Endothelial cell of umbilical vein (primary cell): ENCODE measurements around the gene OLIG1. TPM values are rescaled to one million over a fixed set of nuclear protein-coding genes. Genes with fewer than 3 reads are reported as not detected.

Experiments used
- BruUV-seq: library from RNA; stranded (reverse); fragments of 400-500 nt; replicated peaks from 2 replicates; lab custom pipeline; 2021; lab: Mats Ljungman, UMichigan
- CTCF ChIA-PET: fragments of 300-600, 350-600 bp; sonication (Branson Sonifier 250); formaldehyde crosslinking; loops from one replicate; lab custom pipeline; 2021; ENCODE audit warnings: antibody characterized with exemption, inconsistent platforms; lab: Charles Lee
- POLR2A ChIA-PET: fragments of 300-600, 350-600 bp; sonication (Branson Sonifier 250); formaldehyde crosslinking; loops from one replicate; lab custom pipeline; 2021; ENCODE audit warnings: antibody characterized with exemption, inconsistent platforms; lab: Charles Lee
- DNase-seq: peaks from one replicate; pipeline ENCODE4 v3.0.0-alpha.2; 2011; ENCODE audit warnings: low read depth, low spot score
- FAIRE-seq: peaks from 2 replicates; lab custom pipeline; 2011; peaks lifted over from hg19 to GRCh38; lab: Jason Lieb, UNC
- H2AFZ ChIP-seq: 2 replicates; pipeline ENCODE4 v1.6.0; 2012; ENCODE audit warnings: low read depth, low read length, control low read depth, inconsistent platforms
- H3K27ac ChIP-seq: 2 replicates; pipeline ENCODE4 v1.5.1; 2011; ENCODE audit warnings: low read depth, mild to moderate bottlenecking, control low read depth, low read length, moderate library complexity; ENCODE audit not compliant: insufficient read depth
- H3K27me3 ChIP-seq, 2 experiments: 2 replicates each; pipeline versions ENCODE4 v1.6.0 to v1.6.1; 2011; ENCODE audit warnings: low read length in 2 of 2, mixed read lengths in 1 of 2; ENCODE audit not compliant: control insufficient read depth in 2 of 2, insufficient read depth in 2 of 2
- H3K36me3 ChIP-seq, 2 experiments: 2 replicates in 1 of 2; 3 replicates in 1 of 2; pipeline ENCODE4 v1.5.1; 2011; ENCODE audit warnings: low read length in 2 of 2, mild to moderate bottlenecking in 1 of 2, moderate library complexity in 1 of 2; ENCODE audit not compliant: control insufficient read depth in 2 of 2, insufficient read depth in 2 of 2; ENCODE audit errors: extremely low read depth in 1 of 2
- H3K4me1 ChIP-seq: 3 replicates; pipeline ENCODE4 v1.5.1; 2011; ENCODE audit warnings: mild to moderate bottlenecking, low read length; ENCODE audit not compliant: control insufficient read depth, insufficient read depth; ENCODE audit errors: extremely low read depth
- H3K4me2 ChIP-seq: 2 replicates; pipeline ENCODE4 v1.6.1; 2011; ENCODE audit warnings: low read length, control low read depth, mixed read lengths; ENCODE audit not compliant: insufficient read depth
- H3K4me3 ChIP-seq, 3 experiments: fragments of 200-600 bp in 1 of 3; sonication (generic), shearing (Covaris generic) in 1 of 3; replicated peaks in 1 of 3; 2 replicates each; pipeline ENCODE4 v1.5.1; 2011 to 2016; ENCODE audit warnings: control low read depth in 3 of 3, low read length in 3 of 3, mild to moderate bottlenecking in 2 of 3, inconsistent platforms in 1 of 3, low read depth in 1 of 3, moderate library complexity in 1 of 3; ENCODE audit not compliant: insufficient read depth in 1 of 3
- H3K79me2 ChIP-seq: 2 replicates; pipeline ENCODE4 v1.6.0; 2012; ENCODE audit warnings: low read length, inconsistent platforms; ENCODE audit not compliant: control insufficient read depth, insufficient read depth
- H3K9ac ChIP-seq: replicated peaks from 2 replicates; pipeline ENCODE3; 2011; ENCODE audit warnings: low read length, control low read depth; ENCODE audit not compliant: insufficient read depth; ENCODE audit errors: extremely low read depth
- H3K9me1 ChIP-seq: replicated peaks from 3 replicates; pipeline ENCODE4 v1.6.0; 2011; ENCODE audit warnings: mild to moderate bottlenecking, low read length; ENCODE audit not compliant: control insufficient read depth, insufficient read depth; ENCODE audit errors: extremely low read depth
- H3K9me3 ChIP-seq: replicated peaks from 2 replicates; pipeline ENCODE4 v1.5.1; 2012; ENCODE audit warnings: low read length, inconsistent platforms; ENCODE audit not compliant: control insufficient read depth, insufficient read depth
- H4K20me1 ChIP-seq: replicated peaks from 2 replicates; pipeline ENCODE3; 2011; ENCODE audit warnings: mild to moderate bottlenecking, low read length; ENCODE audit not compliant: control insufficient read depth, insufficient read depth; ENCODE audit errors: extremely low read depth
- CTCF ChIP-seq, 2 donors: IDR thresholded peaks; 1 replicate in 1 of 2; 2 replicates in 1 of 2; pipeline ENCODE4 v1.5.1; 2011; ENCODE audit warnings: low read length in 2 of 2, mild to moderate bottlenecking in 2 of 2, moderate library complexity in 2 of 2, control low read depth in 1 of 2, inconsistent platforms in 1 of 2, low read depth in 1 of 2; ENCODE audit not compliant: insufficient read depth in 1 of 2; ENCODE audit errors: extremely low read depth in 1 of 2
- EZH2 ChIP-seq: IDR thresholded peaks from 2 replicates; pipeline ENCODE4 v1.6.1; 2012; ENCODE audit warnings: borderline replicate concordance, low read depth, mild to moderate bottlenecking, moderate library complexity, low read length, inconsistent platforms; ENCODE audit not compliant: severe bottlenecking
- FOS ChIP-seq: IDR thresholded peaks from 2 replicates; pipeline ENCODE4 v1.6.1; 2011; ENCODE audit warnings: mild to moderate bottlenecking, low read length, moderate library complexity, borderline replicate concordance; ENCODE audit not compliant: insufficient read depth
- GATA2 ChIP-seq: IDR thresholded peaks from 2 replicates; pipeline ENCODE4 v1.7.0; 2011; ENCODE audit warnings: low read depth, mild to moderate bottlenecking, moderate library complexity, mixed read lengths, low read length; ENCODE audit not compliant: insufficient read length, insufficient read depth
- JUN ChIP-seq: IDR thresholded peaks from 2 replicates; pipeline ENCODE4 v1.6.1; 2011; ENCODE audit warnings: borderline replicate concordance, low read depth; ENCODE audit not compliant: insufficient read length, insufficient read depth
- MAX ChIP-seq: IDR thresholded peaks from 2 replicates; pipeline ENCODE4 v1.6.1; 2011; ENCODE audit not compliant: insufficient read depth, insufficient read length
- MYC ChIP-seq: IDR thresholded peaks from one replicate; pipeline ENCODE4 v1.6.1; 2011; ENCODE audit warnings: mild to moderate bottlenecking, low read depth, low read length
- POLR2A ChIP-seq: IDR thresholded peaks from 2 replicates; pipeline ENCODE4 v1.6.1; 2012; ENCODE audit warnings: low read depth, mild to moderate bottlenecking, control low read depth, low read length
- POLR2AphosphoS5 ChIP-seq: IDR thresholded peaks from 2 replicates; pipeline ENCODE4 v1.6.1; 2012; ENCODE audit warnings: low read depth, mild to moderate bottlenecking, control low read depth, low read length, moderate library complexity; ENCODE audit not compliant: insufficient read depth
- dilution Hi-C: fragments of 300-500 bp; cut with MboI; formaldehyde crosslinking; loops from one replicate; pipeline ENCODE4 v1.15.0; 2019; ENCODE audit warnings: low sequenced_read_pairs; ENCODE audit not compliant: extremely low pct_ligation_motif_present
- intact Hi-C: fragments of 100-400 bp; cut with micrococcal nuclease; formaldehyde crosslinking; loops from one replicate; pipeline ENCODE4 v1.10.0; 2022
- polyA plus RNA-seq, 4 experiments: library from polyadenylated mRNA; depleted of rRNA in 3 of 4; stranded (reverse) in 3 of 4; unstranded in 1 of 4; fragments of >200 nt; gene quantifications; 2 replicates each; pipeline versions ENCODE4 v1.2.1 to v1.2.3, GENCODE V29; 2011 to 2012; ENCODE audit warnings: missing spikeins in 1 of 4
- total RNA-seq: library from RNA; stranded (reverse); gene quantifications from 2 replicates; pipeline ENCODE4 v1.2.3, GENCODE V29; 2021

The OLIG1 gene
- total and polyA plus RNA-seq, 2 donors (not counting 3 experiments of a cell fraction or from before 2014, with no cell fraction given), result not detected

- TF ChIP-seq MYC, result no peak
- no peak for TF ChIP-seq CTCF (IDR thresholded peaks at IDR 0.05; ENCODE audit: extremely low read depth in 1 of 2, insufficient read depth in 1 of 2, low read depth in 1 of 2, low read length in 2 of 2)
- TF ChIP-seq POLR2AphosphoS5, result no peak
- TF ChIP-seq JUN, result no peak
- no peak for TF ChIP-seq GATA2
- TF ChIP-seq MAX, result no peak
- no peak for TF ChIP-seq EZH2
- no peak for TF ChIP-seq POLR2A
- no peak for TF ChIP-seq FOS
- ChIA-PET POLR2A (no interaction called here), CTCF (interaction anchor here (1.1 to 1.2 kb wide), 2 partner anchors 12 to 18 kb away, joined by 3 to 4 read pairs; no protein-coding TSS in a partner anchor)
- DNase-seq (no peak), FAIRE-seq (no peak)
- dilution Hi-C loops, result no loop called here
- intact Hi-C loops, result no loop called here
- H3K9me3 ChIP-seq, result no peaks in the 10 kb centered on the region
- peaks cover 11 to 22% of the 10 kb centered on the region in 2 experiments for H3K27me3 ChIP-seq
- no peaks in the 10 kb centered on the region for H3K4me1 ChIP-seq
- H3K4me2 ChIP-seq, result no peak overlapping the region
- no peak overlapping the region for H3K4me3 ChIP-seq
- no peaks in the 10 kb centered on the region for H3K79me2 ChIP-seq
- no peak overlapping the region for H3K27ac ChIP-seq
- H3K9me1 ChIP-seq, result no peaks in the 10 kb centered on the region
- H4K20me1 ChIP-seq, result no peaks in the 10 kb centered on the region
- H3K36me3 ChIP-seq, result no peaks in the 10 kb centered on the region
- no peak overlapping the region for H2AFZ ChIP-seq
- no peak overlapping the region for H3K9ac ChIP-seq
- no TSS peak for BruUV-seq
Measured at GRCh38 chr21:33053951-33054350, 16.0 kb upstream of the OLIG1 start.
